ENCODE data around the gene TANGO2.

TANGO2 gene

GRCh38 chr22:19998232-19998951 lies 22.5 kb upstream of the TANGO2 start:
- Histone ChIP-seq H3K4me1 (ENCODE audit: control insufficient read depth, insufficient read depth, low read depth, low read length) (peaks cover 48% of the 10 kb centered on the region), H2AK5ac (ENCODE audit: low read length, severe bottlenecking) (no peak overlapping the region), H2BK5ac (ENCODE audit: low read depth, low read length, poor library complexity, severe bottlenecking) (no peak overlapping the region), H3K18ac (ENCODE audit: low read depth in 1 of 2, low read length in 2 of 2) (no peak overlapping the region), H3K27ac (ENCODE audit: low read length, poor library complexity, severe bottlenecking) (no peak overlapping the region), H3K9ac (ENCODE audit: low read length) (no peak overlapping the region), H2BK120ac (ENCODE audit: low read depth, low read length) (no peak overlapping the region), H3K14ac (ENCODE audit: low read length in 2 of 2) (no peak overlapping the region), H3K36me3 (ENCODE audit: control insufficient read depth in 1 of 2, insufficient read depth in 2 of 2, low read depth in 1 of 2, low read length in 2 of 2) (no peaks in the 10 kb centered on the region), H3K4ac (ENCODE audit: low read depth in 1 of 2, low read length in 2 of 2) (no peak overlapping the region), H2BK12ac (ENCODE audit: low read length in 2 of 2) (no peak overlapping the region), H2BK15ac (ENCODE audit: low read depth, poor library complexity, severe bottlenecking) (no peak overlapping the region), H4K91ac (ENCODE audit: low read length) (peak overlapping the region; percentile 37), H3K4me2 (ENCODE audit: low read length, poor library complexity, severe bottlenecking) (no peak overlapping the region), H3K4me3 (ENCODE audit: insufficient read depth in 1 of 2, low read depth in 1 of 2, low read length in 2 of 2) (no peak overlapping the region), H3K9me3 (ENCODE audit: control insufficient read depth, low read length) (peaks cover 5% of the 10 kb centered on the region), H3K23ac (ENCODE audit: low read length in 2 of 2) (no peak overlapping the region), H3K27me3 (ENCODE audit: control insufficient read depth in 1 of 2, insufficient read depth in 1 of 2, low read length in 2 of 2) (peaks cover 0 to 31% of the 10 kb centered on the region in 2 experiments), H2AFZ (ENCODE audit: low read depth, low read length) (no peak overlapping the region), H3K79me1 (replicated peaks; ENCODE audit: low read length, poor library complexity, severe bottlenecking) (no peaks in the 10 kb centered on the region), H4K8ac (ENCODE audit: low read length) (no peak overlapping the region)
- 41% methylated on average over 14 of the region's 16 CpGs for WGBS
- no peak for DNase-seq

GRCh38 chr22:19998991-19999820 lies 21.7 kb upstream of the TANGO2 start:
- Histone ChIP-seq H3K27me3 (ENCODE audit: control insufficient read depth in 1 of 2, insufficient read depth in 1 of 2, low read length in 2 of 2) (peaks cover 0 to 31% of the 10 kb centered on the region in 2 experiments), H4K8ac (ENCODE audit: low read length) (no peak overlapping the region), H4K91ac (ENCODE audit: low read length) (no peak overlapping the region), H3K9me3 (ENCODE audit: control insufficient read depth, low read length) (peaks cover 13% of the 10 kb centered on the region), H3K23ac (ENCODE audit: low read length in 2 of 2) (peak overlapping the region in 1 of 2 experiments; percentile 40), H3K36me3 (ENCODE audit: control insufficient read depth in 1 of 2, insufficient read depth in 2 of 2, low read depth in 1 of 2, low read length in 2 of 2) (no peaks in the 10 kb centered on the region), H3K4ac (ENCODE audit: low read depth in 1 of 2, low read length in 2 of 2) (no peak overlapping the region), H3K4me1 (ENCODE audit: control insufficient read depth, insufficient read depth, low read depth, low read length) (peaks cover 48% of the 10 kb centered on the region), H2BK15ac (ENCODE audit: low read depth, poor library complexity, severe bottlenecking) (no peak overlapping the region), H2BK120ac (ENCODE audit: low read depth, low read length) (no peak overlapping the region), H2AK5ac (ENCODE audit: low read length, severe bottlenecking) (peak overlapping the region; percentile 33), H2BK5ac (ENCODE audit: low read depth, low read length, poor library complexity, severe bottlenecking) (no peak overlapping the region), H3K4me3 (ENCODE audit: insufficient read depth in 1 of 2, low read depth in 1 of 2, low read length in 2 of 2) (peak overlapping the region in 1 of 2 experiments; percentile 27), H3K14ac (ENCODE audit: low read length in 2 of 2) (no peak overlapping the region), H3K9ac (ENCODE audit: low read length) (no peak overlapping the region), H3K79me1 (replicated peaks; ENCODE audit: low read length, poor library complexity, severe bottlenecking) (no peaks in the 10 kb centered on the region), H3K18ac (ENCODE audit: low read depth in 1 of 2, low read length in 2 of 2) (no peak overlapping the region), H3K4me2 (ENCODE audit: low read length, poor library complexity, severe bottlenecking) (no peak overlapping the region), H2AFZ (ENCODE audit: low read depth, low read length) (no peak overlapping the region), H2BK12ac (ENCODE audit: low read length in 2 of 2) (no peak overlapping the region), H3K27ac (ENCODE audit: low read length, poor library complexity, severe bottlenecking) (no peak overlapping the region)
- 77% methylated on average over 8 of the region's 8 CpGs for WGBS
- DNase-seq = no peak

DNA sequence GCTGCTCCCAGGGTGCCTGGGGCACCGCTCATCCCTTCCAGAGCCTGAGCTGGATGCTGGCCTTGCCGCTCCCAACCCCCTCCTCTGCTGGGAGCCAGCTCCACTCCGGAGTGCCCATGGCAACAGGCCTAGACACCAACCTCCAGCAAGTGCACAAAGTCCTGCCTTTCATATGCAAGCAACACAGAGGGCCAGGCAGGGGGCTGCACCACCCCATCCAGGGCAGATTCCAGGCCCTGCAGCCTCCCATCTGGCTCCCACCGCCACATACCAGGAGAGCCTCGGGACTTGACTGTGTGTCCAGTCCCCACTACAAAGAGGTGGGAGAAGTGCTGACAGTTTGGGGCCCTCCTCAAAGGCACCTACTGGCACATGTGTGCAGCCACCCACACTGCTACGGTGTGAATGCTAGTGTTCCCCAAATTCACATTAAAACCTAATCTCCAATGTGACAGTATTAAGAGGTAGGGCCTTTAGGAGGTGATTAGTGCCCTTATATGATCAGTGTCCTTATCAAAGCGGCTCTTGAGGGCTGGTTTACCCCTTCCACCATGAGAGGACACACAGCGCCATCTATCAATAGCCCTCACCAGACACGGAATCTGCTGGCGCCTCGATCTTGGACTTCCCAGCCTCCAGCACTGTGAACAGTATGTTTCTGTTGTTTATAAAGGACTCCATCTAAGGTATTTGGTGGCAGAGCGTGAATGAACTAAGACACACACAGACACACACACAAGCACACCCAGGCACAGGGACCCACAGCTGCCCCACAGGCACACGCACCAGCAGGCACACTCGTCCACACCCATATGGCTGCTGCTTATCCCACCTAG lies 20.4 kb upstream of the TANGO2 start:
- Histone ChIP-seq H3K9ac (ENCODE audit: low read length) (no peak overlapping the region), H3K18ac (ENCODE audit: low read depth in 1 of 2, low read length in 2 of 2) (no peak overlapping the region), H3K27me3 (ENCODE audit: control insufficient read depth in 1 of 2, insufficient read depth in 1 of 2, low read length in 2 of 2) (peaks cover 0 to 25% of the 10 kb centered on the region in 2 experiments), H3K23ac (ENCODE audit: low read length in 2 of 2) (no peak overlapping the region), H4K91ac (ENCODE audit: low read length) (peak overlapping the region; percentile 56), H2BK15ac (ENCODE audit: low read depth, poor library complexity, severe bottlenecking) (no peak overlapping the region), H2BK120ac (ENCODE audit: low read depth, low read length) (no peak overlapping the region), H3K4ac (ENCODE audit: low read depth in 1 of 2, low read length in 2 of 2) (no peak overlapping the region), H3K4me3 (ENCODE audit: insufficient read depth in 1 of 2, low read depth in 1 of 2, low read length in 2 of 2) (no peak overlapping the region), H3K79me1 (replicated peaks; ENCODE audit: low read length, poor library complexity, severe bottlenecking) (no peaks in the 10 kb centered on the region), H2BK5ac (ENCODE audit: low read depth, low read length, poor library complexity, severe bottlenecking) (no peak overlapping the region), H3K14ac (ENCODE audit: low read length in 2 of 2) (no peak overlapping the region), H3K9me3 (ENCODE audit: control insufficient read depth, low read length) (peaks cover 22% of the 10 kb centered on the region), H3K4me1 (ENCODE audit: control insufficient read depth, insufficient read depth, low read depth, low read length) (peaks cover 48% of the 10 kb centered on the region), H2BK12ac (ENCODE audit: low read length in 2 of 2) (no peak overlapping the region), H2AK5ac (ENCODE audit: low read length, severe bottlenecking) (no peak overlapping the region), H4K8ac (ENCODE audit: low read length) (no peak overlapping the region), H2AFZ (ENCODE audit: low read depth, low read length) (no peak overlapping the region), H3K27ac (ENCODE audit: low read length, poor library complexity, severe bottlenecking) (no peak overlapping the region), H3K4me2 (ENCODE audit: low read length, poor library complexity, severe bottlenecking) (no peak overlapping the region), H3K36me3 (ENCODE audit: control insufficient read depth in 1 of 2, insufficient read depth in 2 of 2, low read depth in 1 of 2, low read length in 2 of 2) (no peaks in the 10 kb centered on the region)
- no peak for DNase-seq
- WGBS = 88% methylated on average over 10 of the region's 14 CpGs

Data from mesenchymal stem cell (in vitro differentiated cells and primary cell).